ENCODE results near the gene SLAMF6. TPM values are rescaled to one million over a fixed set of nuclear protein-coding genes. Genes with fewer than 3 reads are reported as not detected.

The SLAMF6 gene
- not detected in 5 replicates for total RNA-seq (2022; extraction: Qiagen RNA extraction)

DNA sequence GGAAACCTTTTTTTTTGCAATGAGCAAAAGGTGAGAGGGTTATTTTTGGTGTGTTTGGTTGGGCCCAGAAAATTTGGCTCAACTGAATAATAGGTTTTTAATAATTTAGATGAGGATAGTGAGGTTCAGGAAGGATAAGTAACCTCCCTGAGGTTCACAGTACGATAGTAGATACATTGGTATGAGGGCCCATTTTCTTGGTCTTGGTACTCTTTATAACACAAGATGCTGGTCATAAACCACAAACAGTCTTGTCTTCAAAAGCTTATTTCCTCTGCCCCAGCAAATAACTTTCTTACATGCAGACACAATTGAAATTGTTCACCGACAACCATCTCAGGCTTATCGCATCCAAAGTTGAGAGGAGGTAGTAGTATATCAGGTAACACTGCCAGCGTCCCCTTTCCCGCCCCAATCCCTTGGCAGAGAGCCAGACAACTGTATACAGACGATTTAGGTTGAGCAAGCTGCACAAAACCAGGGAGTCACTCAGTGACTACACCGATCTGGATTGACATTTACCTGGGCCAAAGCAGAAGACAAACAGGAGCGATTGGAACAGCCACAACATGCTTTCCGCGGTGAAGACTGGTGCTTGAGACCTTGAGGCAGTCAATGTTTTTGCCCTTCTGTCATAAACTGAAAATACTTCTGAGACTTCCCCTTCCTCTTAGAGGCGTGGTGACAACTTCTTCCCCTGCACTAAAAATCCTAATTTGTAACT lies at the start of gene SLAMF6:
SLAMF6 (minus strand) TSS at position 634 of the 724 bp plus-strand sequence; CDS start at position 571, 63 bp downstream.

Other genes with a start within 250 kb of the SLAMF6 start
- gene PEX19, start 238.1 kb downstream of the SLAMF6 start, total RNA-seq (2022; extraction: Qiagen RNA extraction): 20.7 to 29.0 TPM (median 24.6 TPM) in 5 replicates
- 79.9 to 107 TPM (median 85.9 TPM) in 5 replicates for gene COPA, start 180.0 kb downstream of the SLAMF6 start, total RNA-seq (2022; extraction: Qiagen RNA extraction)
- gene NCSTN, start 179.9 kb downstream of the SLAMF6 start, total RNA-seq (2022; extraction: Qiagen RNA extraction): 42.3 to 49.7 TPM (median 46.6 TPM) in 5 replicates
- gene NHLH1, start 156.2 kb downstream of the SLAMF6 start, total RNA-seq (2022; extraction: Qiagen RNA extraction): 0.35 to 0.76 TPM (median 0.42 TPM) in 5 replicates
- 0.55 to 1.0 TPM (median 0.76 TPM) in 5 replicates for gene VANGL2, start 122.7 kb downstream of the SLAMF6 start, total RNA-seq (2022; extraction: Qiagen RNA extraction)
- not detected in 5 replicates for gene CD84, start 56.2 kb upstream of the SLAMF6 start, total RNA-seq (2022; extraction: Qiagen RNA extraction)
- gene SLAMF1, start 123.8 kb upstream of the SLAMF6 start, total RNA-seq (2022; extraction: Qiagen RNA extraction): not detected in 5 replicates
- gene CD48, start 188.6 kb upstream of the SLAMF6 start, total RNA-seq (2022; extraction: Qiagen RNA extraction): not detected in 5 replicates
- 0.99 to 2.1 TPM (median 1.8 TPM) in 5 replicates for gene SLAMF7, start 216.0 kb upstream of the SLAMF6 start, total RNA-seq (2022; extraction: Qiagen RNA extraction)

All from A549 treated with Hydrocortisone at 1 μM for 4 hours (cell line).